Endodermal cell (in vitro differentiated cells): ENCODE results near the gene IGLL5. TPM values are rescaled to one million over a fixed set of nuclear protein-coding genes. Genes with fewer than 3 reads are reported as not detected.

Experiments used
- DNase-seq: peaks from one replicate; pipeline ENCODE4 v3.0.0-alpha.2; 2017
- H3K27ac ChIP-seq: 2 replicates; pipeline ENCODE4 v1.5.1; 2013; ENCODE audit warnings: mild to moderate bottlenecking, low read depth, low read length, moderate library complexity
- H3K27me3 ChIP-seq: 2 replicates; pipeline ENCODE4 v1.6.1; 2013; ENCODE audit warnings: mild to moderate bottlenecking, low read length, moderate library complexity; ENCODE audit not compliant: insufficient read depth, control insufficient read depth, poor library complexity, severe bottlenecking
- H3K36me3 ChIP-seq: 2 replicates; pipeline ENCODE4 v1.7.0; 2013; ENCODE audit warnings: mild to moderate bottlenecking, low read length, moderate library complexity; ENCODE audit not compliant: control insufficient read depth, insufficient read depth
- H3K4me1 ChIP-seq: one replicate; pipeline ENCODE4 v1.7.0; 2013; ENCODE audit warnings: low read length; ENCODE audit not compliant: control insufficient read depth, insufficient read depth
- H3K4me3 ChIP-seq: 2 replicates; pipeline ENCODE4 v1.5.1; 2013; ENCODE audit warnings: mild to moderate bottlenecking, low read length, moderate library complexity
- H3K9ac ChIP-seq: 2 replicates; pipeline ENCODE4 v1.6.1; 2013; ENCODE audit warnings: mild to moderate bottlenecking, low read length, moderate library complexity; ENCODE audit not compliant: poor library complexity, severe bottlenecking; ENCODE audit errors: extremely low read depth
- H3K9me3 ChIP-seq: 2 replicates; pipeline ENCODE4 v1.6.1; 2013; ENCODE audit warnings: mild to moderate bottlenecking, low read length, moderate library complexity; ENCODE audit not compliant: control insufficient read depth
- H3K27ac Mint-ChIP-seq: 2 replicates; pipeline ENCODE4 v1.8.0; 2020; ENCODE audit warnings: mixed read lengths
- H3K27me3 Mint-ChIP-seq: 2 replicates; pipeline ENCODE4 v1.8.0; 2021; ENCODE audit warnings: mild to moderate bottlenecking, mixed read lengths; ENCODE audit not compliant: insufficient read depth
- H3K36me3 Mint-ChIP-seq: 2 replicates; pipeline ENCODE4 v1.8.0; 2020; ENCODE audit warnings: low read depth, mixed read lengths
- H3K4me1 Mint-ChIP-seq: 2 replicates; pipeline ENCODE4 v1.8.0; 2020; ENCODE audit warnings: mixed read lengths
- H3K4me3 Mint-ChIP-seq: 2 replicates; pipeline ENCODE4 v1.8.0; 2020; ENCODE audit warnings: mild to moderate bottlenecking, moderate library complexity, mixed read lengths
- H3K9me3 Mint-ChIP-seq: 2 replicates; pipeline ENCODE4 v1.8.0; 2020; ENCODE audit warnings: mild to moderate bottlenecking, mixed read lengths
- WGBS, 2 experiments: methylation state at CpG; one replicate each; pipeline versions ENCODE4 v1.1.5 to v1.1.7; 2013; ENCODE audit warnings: missing lambda C conversion rate in 2 of 2, mixed read lengths in 1 of 2; ENCODE audit not compliant: insufficient coverage in 1 of 2, insufficient read length in 1 of 2; 5-methylcytosine and 5-hydroxymethylcytosine counted together
- total RNA-seq, 2 donors: library from RNA; stranded (reverse); fragmentation: NEBNext Ultra II Directional in 1 of 2; extraction: Animal tissue kit (Norgen Biotek cat#: 25700) in 1 of 2; gene quantifications; 2 replicates in 1 of 2; 3 replicates in 1 of 2; pipeline ENCODE4 v1.2.1, GENCODE V29; 2021
- TF ChIP-seq, protein P1 (sequence below): fragments of 200-600 bp; sonication (generic); conservative IDR thresholded peaks from 2 replicates; pipeline ENCODE4 v1.5.0; 2021; ENCODE audit warnings: antibody characterized with exemption, mild to moderate bottlenecking

IGLL5 gene
- total RNA-seq, 2 donors from 2014 or later: not detected

DNA sequence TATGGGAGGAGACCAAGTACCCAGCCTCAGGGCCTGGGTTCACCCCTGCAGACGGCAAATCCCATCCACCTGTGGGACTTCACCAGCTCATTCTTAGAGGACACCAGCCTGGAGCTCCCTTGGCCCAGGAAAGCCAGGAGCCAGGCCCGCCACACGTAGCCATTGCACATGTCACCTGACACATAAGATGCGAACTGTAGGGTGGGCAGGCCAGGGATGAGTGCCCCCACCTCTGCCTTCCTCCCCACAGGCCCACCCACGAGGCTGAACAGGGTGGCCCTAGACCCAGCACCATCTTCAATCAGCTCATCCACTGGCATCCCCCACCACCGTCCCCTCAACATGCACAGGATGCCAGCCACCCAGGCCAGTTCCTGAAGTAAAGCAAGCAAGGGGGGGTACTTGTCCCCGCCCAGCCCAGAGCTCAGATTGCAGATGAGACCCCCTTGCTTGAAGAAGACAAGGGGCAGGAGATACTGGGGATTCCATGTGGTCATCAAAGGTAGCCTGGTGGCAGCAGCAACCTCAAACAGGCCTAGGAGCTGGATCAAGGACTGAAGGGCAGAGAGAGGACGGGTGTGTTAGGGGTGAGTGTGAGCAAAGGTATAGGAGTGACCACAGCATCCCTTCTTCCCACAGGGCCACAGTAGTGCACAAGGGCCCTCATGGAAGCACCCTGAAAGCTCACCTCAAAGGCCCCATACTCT is 45.6 kb downstream of the IGLL5 start:
- Histone ChIP-seq H3K36me3 (no peaks in the 10 kb centered on the region), H3K27ac (no peak overlapping the region), H3K9me3 (no peaks in the 10 kb centered on the region), H3K4me1 (no peaks in the 10 kb centered on the region), H3K4me3 (no peak overlapping the region), H3K27me3 (no peaks in the 10 kb centered on the region), H3K9ac (no peak overlapping the region)
- no peak overlapping the region for H3K4me3 Mint-ChIP-seq
- H3K36me3 Mint-ChIP-seq: no peaks in the 10 kb centered on the region
- peaks cover 9% of the 10 kb centered on the region for H3K27me3 Mint-ChIP-seq
- no peak overlapping the region for H3K27ac Mint-ChIP-seq
- TF ChIP-seq, protein P1, sequence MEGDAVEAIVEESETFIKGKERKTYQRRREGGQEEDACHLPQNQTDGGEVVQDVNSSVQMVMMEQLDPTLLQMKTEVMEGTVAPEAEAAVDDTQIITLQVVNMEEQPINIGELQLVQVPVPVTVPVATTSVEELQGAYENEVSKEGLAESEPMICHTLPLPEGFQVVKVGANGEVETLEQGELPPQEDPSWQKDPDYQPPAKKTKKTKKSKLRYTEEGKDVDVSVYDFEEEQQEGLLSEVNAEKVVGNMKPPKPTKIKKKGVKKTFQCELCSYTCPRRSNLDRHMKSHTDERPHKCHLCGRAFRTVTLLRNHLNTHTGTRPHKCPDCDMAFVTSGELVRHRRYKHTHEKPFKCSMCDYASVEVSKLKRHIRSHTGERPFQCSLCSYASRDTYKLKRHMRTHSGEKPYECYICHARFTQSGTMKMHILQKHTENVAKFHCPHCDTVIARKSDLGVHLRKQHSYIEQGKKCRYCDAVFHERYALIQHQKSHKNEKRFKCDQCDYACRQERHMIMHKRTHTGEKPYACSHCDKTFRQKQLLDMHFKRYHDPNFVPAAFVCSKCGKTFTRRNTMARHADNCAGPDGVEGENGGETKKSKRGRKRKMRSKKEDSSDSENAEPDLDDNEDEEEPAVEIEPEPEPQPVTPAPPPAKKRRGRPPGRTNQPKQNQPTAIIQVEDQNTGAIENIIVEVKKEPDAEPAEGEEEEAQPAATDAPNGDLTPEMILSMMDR: no peak
- DNase-seq: no peak
- H3K9me3 Mint-ChIP-seq: no peaks in the 10 kb centered on the region
- WGBS, 2 experiments: 94 to 100% methylated on average over 7 to 8 of the region's 8 CpGs
- H3K4me1 Mint-ChIP-seq: peaks cover 3% of the 10 kb centered on the region

DNA sequence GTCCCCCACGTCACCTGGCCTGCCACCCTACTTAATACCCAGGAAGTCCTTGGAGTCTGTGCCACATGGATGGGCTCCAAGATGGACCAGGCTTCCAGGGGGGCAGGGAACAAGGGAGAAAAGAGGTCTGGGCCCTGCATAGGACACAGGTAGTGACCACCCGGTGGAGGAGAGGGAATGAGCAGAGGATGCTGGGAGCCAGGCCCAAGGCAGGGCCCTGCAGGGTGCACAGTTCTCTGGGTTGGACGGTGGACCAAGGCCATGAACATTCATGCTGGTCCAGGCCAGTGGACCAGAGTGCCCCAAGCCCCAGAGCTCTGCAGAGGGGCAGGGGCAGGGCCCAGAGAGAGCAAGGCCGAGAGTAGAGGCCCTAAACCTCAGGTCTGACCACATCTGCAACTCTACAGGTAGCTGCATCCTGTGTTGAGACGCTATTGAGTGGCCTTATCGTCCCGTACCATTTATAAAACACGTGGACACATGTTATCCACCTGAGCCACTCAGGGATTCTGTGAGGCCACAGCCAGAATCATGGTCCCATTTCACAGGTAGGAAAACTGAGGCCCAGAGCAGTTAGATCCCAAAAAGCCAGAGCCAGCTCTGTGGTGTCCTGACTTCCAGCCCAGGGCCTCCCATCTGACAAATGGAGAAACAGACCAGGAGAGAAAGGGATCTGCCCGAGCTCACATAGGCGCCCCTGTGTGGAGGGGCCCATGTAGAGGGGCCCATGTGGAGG is 46.4 kb downstream of the IGLL5 start:
- H3K4me1 Mint-ChIP-seq: peaks cover 3% of the 10 kb centered on the region
- 86 to 88% methylated on average over 7 to 10 of the region's 10 CpGs for WGBS, 2 experiments
- H3K4me1 ChIP-seq: no peaks in the 10 kb centered on the region
- no peak overlapping the region for H3K4me3 ChIP-seq
- H3K36me3 ChIP-seq: no peaks in the 10 kb centered on the region
- H3K27me3 ChIP-seq: no peaks in the 10 kb centered on the region
- TF ChIP-seq, protein P1: no peak
- DNase-seq: no peak
- no peaks in the 10 kb centered on the region for H3K9me3 Mint-ChIP-seq
- H3K36me3 Mint-ChIP-seq: no peaks in the 10 kb centered on the region
- H3K9me3 ChIP-seq: no peaks in the 10 kb centered on the region
- no peak overlapping the region for H3K27ac Mint-ChIP-seq
- no peak overlapping the region for H3K9ac ChIP-seq
- peaks cover 11% of the 10 kb centered on the region for H3K27me3 Mint-ChIP-seq
- no peak overlapping the region for H3K4me3 Mint-ChIP-seq
- H3K27ac ChIP-seq: no peak overlapping the region

DNA sequence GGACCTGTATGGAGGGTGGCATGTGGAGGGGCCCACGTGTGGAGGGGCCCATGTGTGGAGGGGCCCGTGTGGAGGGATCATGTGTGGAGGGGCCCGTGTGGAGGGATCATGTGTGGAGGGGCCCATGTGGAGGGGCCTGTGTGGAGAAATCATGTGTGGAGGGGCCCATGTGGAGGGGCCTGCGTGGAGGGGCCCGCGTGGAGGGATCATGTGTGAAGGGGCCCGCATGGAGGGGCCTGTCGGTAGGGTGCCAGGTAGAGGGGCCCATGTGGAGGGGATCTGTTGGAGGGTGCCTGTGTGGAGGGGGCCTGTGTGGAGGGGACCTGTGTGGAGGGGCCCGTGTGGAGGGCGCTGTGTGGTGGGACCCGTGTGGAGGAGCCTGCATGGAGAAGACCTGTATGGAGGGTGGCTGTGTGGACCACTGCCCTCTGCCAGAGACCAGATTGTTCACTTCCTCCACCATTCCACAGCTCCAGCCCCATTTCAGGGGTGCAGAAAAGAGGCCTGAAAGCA is 47.0 kb downstream of the IGLL5 start:
- H3K36me3 ChIP-seq: no peaks in the 10 kb centered on the region
- 83 to 84% methylated on average over 3 to 11 of the region's 11 CpGs for WGBS, 2 experiments
- H3K27me3 ChIP-seq: no peaks in the 10 kb centered on the region
- H3K27ac ChIP-seq: no peak overlapping the region
- TF ChIP-seq, protein P1: no peak
- H3K4me3 ChIP-seq: no peak overlapping the region
- Mint-ChIP-seq H3K36me3 (no peaks in the 10 kb centered on the region), H3K4me3 (no peak overlapping the region), H3K27ac (no peak overlapping the region), H3K4me1 (peaks cover 3% of the 10 kb centered on the region), H3K9me3 (no peaks in the 10 kb centered on the region), H3K27me3 (peaks cover 11% of the 10 kb centered on the region)
- no peaks in the 10 kb centered on the region for H3K4me1 ChIP-seq
- no peak overlapping the region for H3K9ac ChIP-seq
- no peak for DNase-seq
- no peaks in the 10 kb centered on the region for H3K9me3 ChIP-seq
